Breast epithelium (tissue), 3 donors: ENCODE data around the gene TBC1D1.

Experiments
- CTCF ChIP-seq, 3 donors: fragments of 450-650 bp; IDR thresholded peaks; one replicate each; pipeline ENCODE4 v1.5.1; 2016 to 2017; ENCODE audit warnings: antibody characterized with exemption in 3 of 3, mild to moderate bottlenecking in 3 of 3, moderate library complexity in 3 of 3
- POLR2A ChIP-seq: fragments of 450-650 bp; IDR thresholded peaks from one replicate; pipeline ENCODE4 v1.6.1; 2016; ENCODE audit warnings: antibody characterized with exemption, mild to moderate bottlenecking, moderate library complexity
- POLR2AphosphoS5 ChIP-seq, 3 donors: sonication (generic); formaldehyde crosslinking; IDR thresholded peaks; one replicate each; pipeline ENCODE4 v1.6.1; 2017; ENCODE audit warnings: antibody characterized with exemption in 3 of 3

GRCh38 chr4:37885496-37885895, 5.4 kb upstream of the TBC1D1 start:
- TF ChIP-seq POLR2A (no peak), CTCF (IDR thresholded peaks at IDR 0.05) (no peak), POLR2AphosphoS5 (IDR thresholded peaks at IDR 0.05) (no peak)
